IPS DF 4.7 (cell line): ENCODE measurements around the gene S100A16.
A peak's percentile ranks its signal among the peaks of the same experiment; 100 is the strongest.

ENCODE experiments used
- DNase-seq: peaks from one replicate; pipeline ENCODE4 v3.0.0-alpha.2; 2013; ENCODE audit warnings: low spot score; ENCODE audit errors: extremely low read depth

Gene S100A16

DNA sequence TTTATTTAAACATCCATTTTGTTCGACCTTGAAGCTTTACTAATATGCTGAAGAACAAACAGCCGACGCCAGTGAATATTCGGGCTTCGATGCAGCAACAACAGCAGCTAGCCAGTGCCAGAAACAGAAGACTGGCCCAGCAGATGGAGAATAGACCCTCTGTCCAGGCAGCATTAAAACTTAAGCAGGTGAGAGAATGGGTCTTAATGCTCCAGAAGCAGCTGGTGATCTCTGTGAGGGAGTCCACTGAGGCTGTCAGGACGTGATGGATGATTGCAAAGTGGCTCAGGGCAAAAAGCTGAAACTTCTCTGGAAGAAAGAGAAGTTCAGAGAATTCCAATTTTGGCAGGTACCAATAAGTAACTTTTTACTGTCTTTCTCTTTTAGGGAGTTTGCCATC is 25.3 kb upstream of the S100A16 start:
- DNase-seq = no peak

GRCh38 chr1:153636312-153636711 is 23.4 kb upstream of the S100A16 start:
- DNase-seq = no peak

- DNase-seq = no peak
Observed at GRCh38 chr1:153635872-153636271, 22.9 kb upstream of the S100A16 start.

- peak; percentile 96 for DNase-seq
Observed at GRCh38 chr1:153633754-153634665, 21.1 kb upstream of the S100A16 start, which contains the start of gene CHTOP. Gene CHTOP, plus strand, starts transcription at chr1:153634066. Its CDS starts 2,523 bp downstream, at chr1:153636589.

DNA sequence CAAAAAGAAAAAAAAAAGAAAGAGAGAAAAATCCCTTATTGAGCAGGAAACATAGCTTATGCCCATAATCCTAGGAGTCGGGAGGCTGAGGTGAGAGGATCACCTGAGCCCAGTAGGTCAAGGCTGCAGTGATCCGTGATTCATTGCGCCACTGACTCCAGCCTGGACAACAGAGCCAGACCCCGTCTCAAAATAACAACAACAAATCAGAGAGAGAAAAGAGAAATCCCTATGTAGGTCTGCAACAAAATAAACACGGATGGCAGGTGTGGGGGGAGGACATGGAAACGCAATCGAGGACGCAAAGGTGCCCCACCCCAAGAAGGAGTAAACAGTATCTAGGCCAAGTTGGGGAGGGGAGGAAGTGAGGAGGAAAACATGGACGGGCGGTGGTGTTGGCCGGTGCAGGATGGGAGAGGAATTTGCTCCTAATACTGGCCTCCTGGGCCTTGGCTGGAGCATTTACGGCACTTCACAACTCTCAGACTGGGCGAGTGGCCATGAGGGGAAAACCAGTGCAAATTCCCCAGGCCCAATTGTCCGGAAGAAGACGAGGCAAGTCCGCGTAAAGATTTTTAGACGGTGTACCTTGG is 20.3 kb upstream of the S100A16 start:
- DNase-seq = no peak

DNA sequence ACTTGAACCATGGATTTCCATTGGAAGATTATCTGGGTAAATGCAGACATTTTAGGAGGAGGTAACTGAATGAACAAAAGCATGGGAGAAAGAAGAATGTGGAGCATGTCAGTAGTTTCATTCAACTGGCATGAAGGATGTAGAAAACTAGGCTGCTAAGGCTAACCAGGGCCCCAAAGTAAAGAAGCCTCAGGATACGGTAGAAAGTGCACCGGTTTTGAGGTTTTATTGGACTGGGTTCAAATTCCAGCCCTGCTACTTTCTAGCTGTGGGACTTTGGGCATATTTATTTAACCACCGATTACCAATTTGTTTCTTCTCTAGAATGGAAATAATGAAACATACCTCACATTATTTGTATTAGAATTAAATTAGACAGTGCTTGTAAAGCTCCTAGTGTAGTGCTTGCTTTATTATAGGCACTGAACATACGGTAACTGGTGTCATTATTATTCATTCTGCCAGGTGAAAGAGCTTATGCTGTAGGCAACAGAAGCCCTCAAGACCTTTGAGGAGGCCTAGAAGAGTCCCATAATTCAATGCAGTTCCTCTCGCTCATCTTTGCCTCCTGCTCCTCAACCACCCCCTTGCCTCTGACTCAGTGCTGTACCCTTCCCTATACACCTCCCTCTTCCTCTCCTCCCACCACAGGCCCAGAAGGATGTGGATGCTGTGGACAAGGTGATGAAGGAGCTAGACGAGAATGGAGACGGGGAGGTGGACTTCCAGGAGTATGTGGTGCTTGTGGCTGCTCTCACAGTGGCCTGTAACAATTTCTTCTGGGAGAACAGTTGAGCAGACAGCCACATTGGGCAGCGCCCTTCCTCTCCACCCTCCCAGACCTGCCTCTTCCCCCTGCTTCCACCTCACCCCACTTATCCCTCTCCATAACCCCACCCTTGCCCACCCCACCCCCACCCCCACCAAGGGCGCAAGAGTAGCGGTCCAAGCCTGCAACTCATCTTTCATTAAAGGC is 18.4 kb upstream of the S100A16 start:
- no peak for DNase-seq

- no peak for DNase-seq
Observed at GRCh38 chr1:153630384-153630783, 17.4 kb upstream of the S100A16 start.

- DNase-seq = no peak
Observed at GRCh38 chr1:153629971-153630370, 17.0 kb upstream of the S100A16 start.

GRCh38 chr1:153629343-153629665 is 16.4 kb upstream of the S100A16 start:
- no peak for DNase-seq

GRCh38 chr1:153628638-153629342 is 15.9 kb upstream of the S100A16 start:
- DNase-seq = no peak

DNA sequence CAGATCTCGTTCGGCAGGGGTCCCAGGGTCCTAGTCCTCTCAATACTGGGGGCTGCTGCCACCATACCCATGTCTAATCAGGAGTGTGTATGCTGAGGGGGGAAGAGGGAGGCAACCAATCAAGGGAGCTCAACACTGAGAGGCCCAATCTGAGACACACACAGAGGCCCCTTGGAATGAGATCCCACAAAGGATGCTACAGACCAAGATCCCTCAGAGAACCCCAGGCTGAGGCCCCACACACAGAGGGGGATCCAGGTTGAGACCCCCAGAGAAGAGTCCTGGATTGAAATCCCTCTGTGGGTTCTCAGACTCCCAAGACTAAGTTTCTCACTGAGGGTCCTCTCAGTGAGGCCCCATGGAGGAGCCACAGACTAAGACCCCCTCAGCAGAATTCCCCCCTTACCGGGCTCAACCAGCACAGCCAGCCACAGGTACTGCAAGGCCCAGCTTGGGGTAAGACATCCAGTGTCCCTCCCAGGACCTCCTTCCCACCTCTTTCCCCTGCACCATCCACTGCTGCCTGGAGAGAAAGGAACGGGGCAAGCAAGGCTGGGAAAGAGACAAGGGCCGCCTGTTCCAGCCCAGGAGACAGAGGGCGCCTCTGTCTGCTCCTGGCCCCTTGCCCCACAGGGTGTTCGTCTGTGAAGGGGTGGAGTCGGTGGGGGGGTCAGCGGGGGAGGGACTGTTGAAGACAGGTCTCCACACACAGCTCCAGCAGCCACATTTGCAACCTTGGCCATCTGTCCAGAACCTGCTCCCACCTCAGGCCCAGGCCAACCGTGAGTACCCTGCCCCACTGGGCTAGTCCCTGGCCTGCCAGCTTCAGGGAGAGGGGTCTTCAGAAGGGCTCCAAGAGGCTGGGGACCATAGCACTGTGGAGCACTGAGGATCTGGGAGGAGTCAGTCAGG is 15.0 kb upstream of the S100A16 start, which contains the start of gene S100A1:
Gene S100A1 (plus strand): TSS at position 720 of the 912 bp plus-strand sequence. CDS start 2,088 bp downstream, outside the sequence.
- DNase-seq = no peak

- DNase-seq = peak; percentile 95
Observed at GRCh38 chr1:153626904-153627714, 14.2 kb upstream of the S100A16 start, which contains the start of gene S100A13. Gene S100A13, minus strand, starts transcription at chr1:153627505. Its CDS starts 1,033 bp downstream, at chr1:153626472.

DNA sequence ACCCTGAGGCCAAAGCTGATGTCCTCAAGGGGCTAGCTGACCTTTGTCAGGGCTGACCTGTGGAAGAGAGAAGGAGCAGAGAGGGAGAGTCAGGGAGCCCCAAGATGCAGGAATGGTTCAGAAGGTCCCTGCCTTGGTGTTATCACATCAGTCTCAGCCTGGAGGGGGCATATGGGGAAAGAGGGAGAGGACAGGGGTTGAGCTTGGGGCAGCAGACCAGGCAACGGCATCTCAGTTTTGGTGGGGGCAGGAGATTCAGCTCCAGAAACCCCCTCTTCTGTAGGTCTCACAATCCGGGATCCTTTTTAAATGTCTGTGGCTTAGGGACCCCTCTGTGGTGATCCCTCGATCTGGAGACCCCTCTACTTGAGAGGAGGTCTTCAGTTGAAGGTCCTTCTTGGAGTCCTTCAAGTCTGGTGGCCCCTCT is 13.6 kb upstream of the S100A16 start:
- DNase-seq = no peak

DNA sequence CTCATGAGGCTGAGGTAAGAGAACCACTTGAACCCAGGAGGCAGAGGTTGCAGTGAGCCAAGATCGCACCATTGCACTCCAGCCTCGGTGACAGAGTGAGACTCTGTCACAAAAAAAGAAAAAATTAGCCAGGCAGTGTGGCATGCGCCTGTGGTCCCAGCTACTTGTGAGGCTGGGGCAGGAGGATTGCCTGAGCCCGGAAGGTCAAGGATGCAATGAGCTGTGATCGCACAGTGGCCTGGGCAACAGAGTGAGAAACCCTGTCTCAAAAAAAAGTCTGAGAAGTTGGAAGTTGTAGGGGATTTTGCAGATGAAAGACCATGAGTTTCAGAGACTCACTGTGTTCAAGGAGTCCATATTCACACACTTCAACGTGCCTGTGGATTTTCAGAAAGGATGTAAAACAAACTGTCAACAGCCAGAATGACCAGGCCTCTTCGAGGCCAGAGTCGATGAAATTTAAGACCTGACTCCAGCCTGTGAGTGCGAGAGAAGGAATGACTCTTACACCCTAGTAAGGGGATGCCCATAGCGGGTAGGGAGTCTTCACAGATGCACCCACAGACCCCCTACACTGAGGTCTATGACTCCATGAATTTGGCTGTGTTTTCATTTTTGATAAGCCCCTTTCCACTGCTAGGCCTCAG is 12.2 kb upstream of the S100A16 start:
- no peak for DNase-seq

DNA sequence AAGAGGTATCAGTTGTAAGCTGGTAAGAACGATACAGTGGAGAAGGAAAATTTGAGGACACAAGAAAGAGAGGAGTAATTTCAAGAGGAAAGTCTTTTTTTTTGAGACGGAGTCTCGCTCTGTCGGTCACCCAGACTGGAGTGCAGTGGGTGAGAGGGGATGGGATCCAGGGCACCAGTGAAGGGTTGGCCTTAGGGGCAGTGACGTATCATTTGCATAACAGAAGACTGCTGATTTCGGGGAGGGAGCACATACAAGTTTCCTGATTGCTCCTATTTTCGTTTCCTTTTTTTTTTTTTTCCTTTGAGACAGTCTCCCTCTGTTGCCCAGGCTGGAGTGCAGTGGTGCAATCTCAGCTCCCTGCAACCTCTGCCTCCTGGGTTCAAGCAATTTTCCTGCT is 10.2 kb upstream of the S100A16 start:
- DNase-seq = no peak

GRCh38 chr1:153619171-153619570 is 6.2 kb upstream of the S100A16 start:
- DNase-seq = no peak

GRCh38 chr1:153617663-153618062 is 4.7 kb upstream of the S100A16 start:
- no peak for DNase-seq

- DNase-seq = no peak
Observed at GRCh38 chr1:153616917-153617311, 4.0 kb upstream of the S100A16 start.
